Adrenal gland (tissue), 12 donors: ENCODE results near the gene FERD3L. TPM values are rescaled to one million over a fixed set of nuclear protein-coding genes. Genes with fewer than 3 reads are reported as not detected.
A peak's percentile ranks its signal among the peaks of the same experiment; 100 is the strongest.

Experiments used
- DNase-seq, 7 donors: peaks; one replicate each; pipeline ENCODE4 v3.0.0-alpha.2; 2019 to 2020
- H3K27ac ChIP-seq, 5 donors: fragments of 200-600 bp; sonication (generic) in 4 of 5; 1 replicate in 3 of 5; 2 replicates in 2 of 5; pipeline versions ENCODE4 v1.5.1 to v1.8.0; 2016 to 2020; ENCODE audit warnings: mild to moderate bottlenecking in 1 of 5
- H3K27me3 ChIP-seq: fragments of 200-600 bp; 2 replicates; pipeline ENCODE4 v1.8.0; 2021
- H3K36me3 ChIP-seq, 2 donors: fragments of 200-600 bp; replicated peaks in 1 of 2; 1 replicate in 1 of 2; 2 replicates in 1 of 2; pipeline versions ENCODE4 v1.5.1 to v1.8.0; 2018 to 2022
- H3K4me1 ChIP-seq, 2 donors: fragments of 200-600 bp; replicated peaks in 1 of 2; 1 replicate in 1 of 2; 2 replicates in 1 of 2; pipeline versions ENCODE4 v1.5.1 to v1.8.0; 2018 to 2021
- H3K4me3 ChIP-seq, 4 donors: fragments of 200-600 bp; sonication (generic) in 3 of 4; one replicate each; pipeline ENCODE4 v1.5.1; 2016 to 2018
- H3K9me3 ChIP-seq, 3 donors: fragments of 200-600 bp; sonication (generic) in 1 of 3; replicated peaks in 1 of 3; 1 replicate in 2 of 3; 2 replicates in 1 of 3; pipeline versions ENCODE4 v1.5.1 to v1.8.0; 2016 to 2021
- POLR2A ChIP-seq, 2 donors: fragments of 450-650 bp; IDR thresholded peaks; one replicate each; pipeline ENCODE4 v1.6.1; 2017; ENCODE audit warnings: antibody characterized with exemption in 2 of 2, mild to moderate bottlenecking in 2 of 2, moderate library complexity in 1 of 2
- WGBS, 4 donors: extraction: QIAGEN DNeasy Blood & Tissue Kit in 2 of 4; methylation state at CpG; one replicate each; pipeline versions ENCODE4 v1.1.5 to v1.1.7; 2013 to 2017; 5-methylcytosine and 5-hydroxymethylcytosine counted together
- intact Hi-C, 2 donors: fragments of 100-400 bp; cut with DNase I; formaldehyde crosslinking; loops; one replicate each; pipeline versions ENCODE4 v1.14.1 to v1.15.0; 2022 to 2023
- polyA plus RNA-seq, 3 donors: library from polyadenylated mRNA; stranded (reverse); fragments of 200-250 nt in 2 of 3; fragments of 350-450 nt in 1 of 3; fragmentation: Illumina TruSeq in 1 of 3; extraction: RNeasy Lipid Tissue Mini Kit (QIAGEN cat#74804) in 1 of 3; gene quantifications; one replicate each; pipeline ENCODE4 v1.2.3, GENCODE V29; 2013 to 2014
- total RNA-seq, 9 donors: library from RNA; depleted of rRNA in 4 of 9; stranded (reverse); fragments of >200 nt in 4 of 9; fragments of 120-200 nt in 1 of 9; fragmentation: NEBNext Ultra II Directional in 1 of 9; extraction: Animal tissue kit (Norgen Biotek cat#: 25700) in 1 of 9; gene quantifications; one replicate each; pipeline versions ENCODE4 v1.1.0 to v1.2.4, GENCODE V29; 2013 to 2023
- TF ChIP-seq, protein P1 (sequence below), 6 experiments: fragments of 450-650 bp in 4 of 6; fragments of 200-600 bp in 2 of 6; sonication (generic) in 1 of 6; IDR thresholded peaks; 1 replicate in 5 of 6; 2 replicates in 1 of 6; pipeline versions ENCODE4 v1.5.1 to v1.8.0; 2016 to 2021; ENCODE audit warnings: antibody characterized with exemption in 6 of 6, mild to moderate bottlenecking in 2 of 6, moderate library complexity in 1 of 6
- donor health status: healthy with polysubstance abuse.
- donor health status: Bipolar disorder and iron deficiency.
- donor health status: DM: yes; HTN: yes; CAD: no.
- donor health status: DM: no; HTN: no; CAD: no.
- donor health status: DM: no; HTN: no; CAD: no.
- donor health status: DM: yes; HTN: yes; CAD: no.

The FERD3L gene
- total and polyA plus RNA-seq, 12 donors: not detected

DNA sequence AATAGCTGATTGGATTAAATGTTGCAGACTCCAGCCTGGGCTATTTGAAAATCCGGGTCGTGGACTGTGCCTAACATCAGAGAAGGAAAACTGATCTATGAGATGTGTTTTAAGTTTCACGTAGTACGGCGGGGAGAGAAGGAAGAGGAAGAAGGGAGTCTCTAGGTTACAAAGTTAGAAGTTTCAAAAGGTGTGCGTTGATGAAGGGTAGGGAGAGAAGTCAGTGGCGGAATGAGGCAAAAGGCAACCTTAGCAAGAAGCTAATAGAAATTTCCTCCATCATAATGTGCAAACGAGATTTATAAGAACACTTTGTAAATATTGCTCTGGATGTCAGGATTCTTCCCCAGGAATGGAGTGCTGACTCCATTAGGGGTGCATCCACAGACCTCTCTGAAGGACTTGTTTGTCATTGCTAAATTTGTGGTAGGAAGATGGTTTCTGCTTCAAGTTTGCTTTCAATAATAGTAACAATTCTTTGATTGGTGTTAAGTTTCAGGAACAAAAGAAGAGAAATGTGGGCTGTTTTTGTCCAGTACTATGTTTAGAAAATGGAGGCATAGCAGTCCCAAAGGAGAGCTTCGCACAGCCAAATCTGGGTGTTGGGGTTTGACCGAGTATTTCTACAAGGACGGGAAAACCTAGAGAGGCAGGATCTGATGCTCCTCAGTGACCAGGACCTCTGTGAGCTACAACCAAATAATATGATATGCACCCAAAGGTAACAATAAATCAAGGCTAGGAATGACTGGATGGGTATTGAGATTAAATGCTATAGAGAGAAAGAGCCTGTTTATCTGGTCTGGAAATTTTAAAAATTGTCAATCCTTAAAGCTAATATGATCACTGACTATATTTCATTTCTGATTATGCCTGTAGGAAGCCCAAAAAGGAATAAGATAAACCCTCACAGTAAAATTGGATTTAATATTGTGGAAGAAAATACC, 35.9 kb downstream of the FERD3L start:
- DNase-seq: no peak
- peaks cover 60% of the 10 kb centered on the region for H3K27me3 ChIP-seq
- no peaks in the 10 kb centered on the region for H3K36me3 ChIP-seq
- no peaks in the 10 kb centered on the region for H3K9me3 ChIP-seq
- WGBS, 4 donors: 61 to 73% (median 68%) methylated on average over 11 of the region's 11 CpGs
- no peak for TF ChIP-seq POLR2A (IDR thresholded peaks at IDR 0.05)
- TF ChIP-seq, protein P1, sequence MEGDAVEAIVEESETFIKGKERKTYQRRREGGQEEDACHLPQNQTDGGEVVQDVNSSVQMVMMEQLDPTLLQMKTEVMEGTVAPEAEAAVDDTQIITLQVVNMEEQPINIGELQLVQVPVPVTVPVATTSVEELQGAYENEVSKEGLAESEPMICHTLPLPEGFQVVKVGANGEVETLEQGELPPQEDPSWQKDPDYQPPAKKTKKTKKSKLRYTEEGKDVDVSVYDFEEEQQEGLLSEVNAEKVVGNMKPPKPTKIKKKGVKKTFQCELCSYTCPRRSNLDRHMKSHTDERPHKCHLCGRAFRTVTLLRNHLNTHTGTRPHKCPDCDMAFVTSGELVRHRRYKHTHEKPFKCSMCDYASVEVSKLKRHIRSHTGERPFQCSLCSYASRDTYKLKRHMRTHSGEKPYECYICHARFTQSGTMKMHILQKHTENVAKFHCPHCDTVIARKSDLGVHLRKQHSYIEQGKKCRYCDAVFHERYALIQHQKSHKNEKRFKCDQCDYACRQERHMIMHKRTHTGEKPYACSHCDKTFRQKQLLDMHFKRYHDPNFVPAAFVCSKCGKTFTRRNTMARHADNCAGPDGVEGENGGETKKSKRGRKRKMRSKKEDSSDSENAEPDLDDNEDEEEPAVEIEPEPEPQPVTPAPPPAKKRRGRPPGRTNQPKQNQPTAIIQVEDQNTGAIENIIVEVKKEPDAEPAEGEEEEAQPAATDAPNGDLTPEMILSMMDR (IDR thresholded peaks at IDR 0.05): no peak
- H3K4me3 ChIP-seq: no peak overlapping the region
- peaks cover 0 to 10% of the 10 kb centered on the region in 2 donors for H3K4me1 ChIP-seq
- no peak overlapping the region for H3K27ac ChIP-seq
- intact Hi-C loops: no loop called here

DNA sequence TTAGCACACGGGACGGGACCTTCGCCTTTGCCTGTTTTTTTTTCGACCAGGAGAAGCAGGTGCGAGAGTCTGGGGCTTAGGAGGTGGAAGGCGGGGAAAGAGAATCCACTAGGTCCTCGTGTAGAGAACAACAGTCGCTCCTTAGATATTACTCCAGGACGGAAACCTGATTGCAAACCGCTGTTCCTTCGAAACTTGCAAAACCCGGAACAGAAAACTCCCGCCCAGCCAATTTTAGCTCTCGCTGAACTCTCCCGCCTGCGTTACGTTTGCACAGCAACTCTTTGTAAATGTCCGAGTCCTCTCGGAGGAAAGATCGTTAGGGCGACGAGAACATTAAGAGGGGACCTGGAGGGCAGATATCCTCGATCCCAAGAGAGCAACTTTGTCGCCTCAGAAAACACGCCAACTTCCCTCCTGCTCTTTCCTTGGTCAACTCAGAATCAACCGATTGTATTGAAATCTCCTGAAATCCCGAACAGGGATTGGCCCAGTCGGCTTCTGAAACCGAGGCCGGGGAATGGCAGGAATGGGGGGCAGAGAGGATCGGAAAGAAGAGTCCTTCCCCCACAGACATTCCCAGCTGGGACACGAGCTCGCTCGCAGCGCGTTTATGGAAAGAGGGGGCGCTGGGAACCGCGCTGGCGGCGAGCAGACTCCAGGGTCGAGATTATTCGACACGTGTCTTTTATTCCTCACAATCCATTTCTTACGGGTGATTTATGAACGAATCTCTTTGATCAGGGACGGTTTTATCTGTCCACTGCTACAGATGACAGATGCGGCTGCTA, 37.7 kb downstream of the FERD3L start:
- Histone ChIP-seq H3K36me3 (no peaks in the 10 kb centered on the region), H3K27me3 (peaks cover 61% of the 10 kb centered on the region), H3K9me3 (no peaks in the 10 kb centered on the region), H3K4me1 (peaks cover 0 to 10% of the 10 kb centered on the region in 2 donors), H3K27ac (peak overlapping the region in 1 of 5 donors; percentile 52), H3K4me3 (peak overlapping the region in 3 of 4 donors; percentile 22 to 52 (median 26))
- WGBS, 4 donors: 4 to 9% (median 4%) methylated on average over 47 to 48 of the region's 48 CpGs
- DNase-seq: peak in 5 of 7 donors; percentile 23 to 52 (median 34)
- intact Hi-C loops: no loop called here
- TF ChIP-seq, protein P1 (IDR thresholded peaks at IDR 0.05): no peak

DNA sequence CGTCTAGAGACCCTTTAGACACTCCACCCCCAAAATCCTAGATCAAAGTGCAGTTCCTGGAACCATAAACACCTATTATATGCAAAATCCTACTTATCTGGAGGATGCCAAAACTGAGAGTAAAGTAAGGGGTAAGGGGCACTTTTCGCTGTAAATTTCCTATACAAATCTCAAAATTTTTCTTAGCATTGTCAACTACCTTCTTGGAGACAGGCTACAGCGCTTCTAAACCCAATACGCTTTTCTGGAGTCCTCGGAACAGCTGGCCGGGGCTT, 38.2 kb downstream of the FERD3L start:
- no peaks in the 10 kb centered on the region for H3K36me3 ChIP-seq
- H3K27ac ChIP-seq: peak overlapping the region in 1 of 5 donors; percentile 52
- whole genome bisulfite sequencing, 4 donors: 3 to 24% (median 8%) methylated on average over 6 of the region's 6 CpGs
- H3K9me3 ChIP-seq: no peaks in the 10 kb centered on the region
- no peak for TF ChIP-seq POLR2A (IDR thresholded peaks at IDR 0.05)
- TF ChIP-seq, protein P1 (IDR thresholded peaks at IDR 0.05): no peak
- H3K27me3 ChIP-seq: peaks cover 56% of the 10 kb centered on the region
- H3K4me3 ChIP-seq: peak overlapping the region in 2 of 4 donors; percentile 26 to 52
- H3K4me1 ChIP-seq: peaks cover 0 to 10% of the 10 kb centered on the region in 2 donors
- DNase-seq: no peak
- intact Hi-C loops: no loop called here
